MM.1S (cell line): ENCODE results near the gene PRKCD.

Experiments
- EZH2 ChIP-seq: fragments of 300-600 bp; sonication (generic); optimal IDR thresholded peaks from 2 replicates; pipeline ENCODE3; 2017; ENCODE audit warnings: low read depth, mild to moderate bottlenecking, antibody characterized with exemption, low read length, mixed read lengths
- EZH2phosphoT487 ChIP-seq: fragments of 300-600 bp; sonication (generic); IDR thresholded peaks from 2 replicates; pipeline ENCODE4 v1.6.1; 2018; ENCODE audit warnings: antibody characterized with exemption, low read length
- TF ChIP-seq, protein P1 (sequence below): fragments of 300-600 bp; sonication (generic); IDR thresholded peaks from 2 replicates; pipeline ENCODE4 v1.5.1; 2016; ENCODE audit warnings: antibody characterized with exemption, low read length, mixed read lengths

DNA sequence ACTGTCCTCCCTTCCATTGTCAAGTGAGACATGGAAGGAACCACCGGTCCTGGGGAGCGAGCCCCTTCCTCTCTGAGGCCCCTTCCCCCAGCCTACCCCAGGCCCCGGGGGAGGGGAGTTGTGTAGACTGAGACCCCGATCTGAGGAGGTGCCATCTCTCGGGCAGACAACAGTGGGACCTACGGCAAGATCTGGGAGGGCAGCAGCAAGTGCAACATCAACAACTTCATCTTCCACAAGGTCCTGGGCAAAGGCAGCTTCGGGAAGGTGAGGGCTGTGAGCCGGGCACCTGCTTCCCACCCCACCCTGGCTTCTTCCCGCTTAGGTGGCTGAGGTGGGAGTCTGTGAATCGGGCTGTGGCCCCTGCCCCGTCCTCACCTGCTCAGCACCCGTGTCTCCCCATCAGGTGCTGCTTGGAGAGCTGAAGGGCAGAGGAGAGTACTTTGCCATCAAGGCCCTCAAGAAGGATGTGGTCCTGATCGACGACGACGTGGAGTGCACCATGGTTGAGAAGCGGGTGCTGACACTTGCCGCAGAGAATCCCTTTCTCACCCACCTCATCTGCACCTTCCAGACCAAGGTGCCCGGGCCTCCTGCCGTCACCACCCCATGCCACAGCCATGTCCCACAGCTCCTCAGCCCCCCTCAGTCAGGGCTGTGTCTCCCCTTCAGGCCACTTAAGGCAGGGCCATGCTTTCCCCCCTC is 24.9 kb downstream of the PRKCD start:
- TF ChIP-seq, protein P1, sequence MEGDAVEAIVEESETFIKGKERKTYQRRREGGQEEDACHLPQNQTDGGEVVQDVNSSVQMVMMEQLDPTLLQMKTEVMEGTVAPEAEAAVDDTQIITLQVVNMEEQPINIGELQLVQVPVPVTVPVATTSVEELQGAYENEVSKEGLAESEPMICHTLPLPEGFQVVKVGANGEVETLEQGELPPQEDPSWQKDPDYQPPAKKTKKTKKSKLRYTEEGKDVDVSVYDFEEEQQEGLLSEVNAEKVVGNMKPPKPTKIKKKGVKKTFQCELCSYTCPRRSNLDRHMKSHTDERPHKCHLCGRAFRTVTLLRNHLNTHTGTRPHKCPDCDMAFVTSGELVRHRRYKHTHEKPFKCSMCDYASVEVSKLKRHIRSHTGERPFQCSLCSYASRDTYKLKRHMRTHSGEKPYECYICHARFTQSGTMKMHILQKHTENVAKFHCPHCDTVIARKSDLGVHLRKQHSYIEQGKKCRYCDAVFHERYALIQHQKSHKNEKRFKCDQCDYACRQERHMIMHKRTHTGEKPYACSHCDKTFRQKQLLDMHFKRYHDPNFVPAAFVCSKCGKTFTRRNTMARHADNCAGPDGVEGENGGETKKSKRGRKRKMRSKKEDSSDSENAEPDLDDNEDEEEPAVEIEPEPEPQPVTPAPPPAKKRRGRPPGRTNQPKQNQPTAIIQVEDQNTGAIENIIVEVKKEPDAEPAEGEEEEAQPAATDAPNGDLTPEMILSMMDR, result no peak
- no peak for TF ChIP-seq EZH2phosphoT487
- no peak for TF ChIP-seq EZH2
